ENCODE measurements around the gene LAIR2. TPM values are rescaled to one million over a fixed set of nuclear protein-coding genes. Genes with fewer than 3 reads are reported as not detected.

LAIR2 gene
- total RNA-seq, 1 donor from 2014 or later, result not detected

- Mint-ChIP-seq H3K36me3 (ENCODE audit: low read depth) (no peaks in the 10 kb centered on the region), H3K27me3 (ENCODE audit: low read depth) (no peaks in the 10 kb centered on the region), H3K27ac (ENCODE audit: unreplicated experiment) (no peak overlapping the region), H3K4me3 (ENCODE audit: unreplicated experiment) (no peak overlapping the region), H3K4me1 (ENCODE audit: low read depth) (no peaks in the 10 kb centered on the region), H3K9me3 (ENCODE audit: low read depth) (peaks cover 29% of the 10 kb centered on the region)
- DNase-seq (ENCODE audit: low spot score), result no peak
- no peak for TF ChIP-seq CTCF (IDR thresholded peaks at IDR 0.05)
Measured at GRCh38 chr19:54549224-54549623, 46.6 kb downstream of the LAIR2 start.

GRCh38 chr19:54551293-54551692, 48.7 kb downstream of the LAIR2 start:
- Mint-ChIP-seq H3K4me1 (ENCODE audit: low read depth) (no peaks in the 10 kb centered on the region), H3K27ac (ENCODE audit: unreplicated experiment) (no peak overlapping the region), H3K4me3 (ENCODE audit: unreplicated experiment) (no peak overlapping the region), H3K36me3 (ENCODE audit: low read depth) (no peaks in the 10 kb centered on the region), H3K27me3 (ENCODE audit: low read depth) (no peaks in the 10 kb centered on the region), H3K9me3 (ENCODE audit: low read depth) (peaks cover 26% of the 10 kb centered on the region)
- TF ChIP-seq CTCF (IDR thresholded peaks at IDR 0.05), result no peak
- DNase-seq (ENCODE audit: low spot score), result no peak

- Mint-ChIP-seq H3K4me3 (ENCODE audit: unreplicated experiment) (no peak overlapping the region), H3K27ac (ENCODE audit: unreplicated experiment) (no peak overlapping the region), H3K27me3 (ENCODE audit: low read depth) (no peaks in the 10 kb centered on the region), H3K9me3 (ENCODE audit: low read depth) (peaks cover 22% of the 10 kb centered on the region), H3K4me1 (ENCODE audit: low read depth) (no peaks in the 10 kb centered on the region), H3K36me3 (ENCODE audit: low read depth) (no peaks in the 10 kb centered on the region)
- TF ChIP-seq CTCF (IDR thresholded peaks at IDR 0.05), result no peak
- DNase-seq (ENCODE audit: low spot score), result no peak
Measured at GRCh38 chr19:54551950-54552912, 49.6 kb downstream of the LAIR2 start.

GRCh38 chr19:54552913-54553310, 50.3 kb downstream of the LAIR2 start:
- TF ChIP-seq CTCF (IDR thresholded peaks at IDR 0.05), result no peak
- no peak for DNase-seq (ENCODE audit: low spot score)
- Mint-ChIP-seq H3K27me3 (ENCODE audit: low read depth) (no peaks in the 10 kb centered on the region), H3K36me3 (ENCODE audit: low read depth) (no peaks in the 10 kb centered on the region), H3K9me3 (ENCODE audit: low read depth) (peaks cover 22% of the 10 kb centered on the region), H3K27ac (ENCODE audit: unreplicated experiment) (no peak overlapping the region), H3K4me3 (ENCODE audit: unreplicated experiment) (no peak overlapping the region), H3K4me1 (ENCODE audit: low read depth) (no peaks in the 10 kb centered on the region)

GRCh38 chr19:54554006-54554405, 51.4 kb downstream of the LAIR2 start:
- Mint-ChIP-seq H3K27ac (ENCODE audit: unreplicated experiment) (no peak overlapping the region), H3K27me3 (ENCODE audit: low read depth) (no peaks in the 10 kb centered on the region), H3K36me3 (ENCODE audit: low read depth) (no peaks in the 10 kb centered on the region), H3K4me3 (ENCODE audit: unreplicated experiment) (no peak overlapping the region), H3K9me3 (ENCODE audit: low read depth) (peaks cover 31% of the 10 kb centered on the region), H3K4me1 (ENCODE audit: low read depth) (no peaks in the 10 kb centered on the region)
- TF ChIP-seq CTCF (IDR thresholded peaks at IDR 0.05), result no peak
- no peak for DNase-seq (ENCODE audit: low spot score)

Measured in chondrocyte (in vitro differentiated cells).